BJ (cell line): ENCODE data around the gene GPHN. TPM values are rescaled to one million over a fixed set of nuclear protein-coding genes. Genes with fewer than 3 reads are reported as not detected.

Experiments used
- CTCF ChIA-PET: fragments of 350-600 bp; formaldehyde crosslinking; extraction: SDS; loops from one replicate; lab custom pipeline; 2021; ENCODE audit warnings: antibody characterized with exemption, inconsistent platforms; lab: Yijun Ruan, JAX
- POLR2A ChIA-PET: fragments of 300-600 bp; sonication (Branson Sonifier 250); formaldehyde crosslinking; extraction: SDS; loops from one replicate; lab custom pipeline; 2021; ENCODE audit warnings: antibody characterized with exemption; lab: Charles Lee
- DNase-seq: peaks from one replicate; pipeline ENCODE4 v3.0.0-alpha.2; 2011; ENCODE audit warnings: low read depth
- H3K27me3 ChIP-seq: 2 replicates; pipeline ENCODE4 v1.6.0; 2011; ENCODE audit warnings: low read length; ENCODE audit not compliant: control insufficient read depth, insufficient read depth
- H3K36me3 ChIP-seq: 2 replicates; pipeline ENCODE4 v1.5.1; 2011; ENCODE audit warnings: low read length; ENCODE audit not compliant: control insufficient read depth, insufficient read depth
- H3K4me3 ChIP-seq: 2 replicates; pipeline ENCODE4 v1.5.1; 2011; ENCODE audit warnings: low read depth, mild to moderate bottlenecking, control low read depth, low read length
- CTCF ChIP-seq: IDR thresholded peaks from 2 replicates; pipeline ENCODE4 v1.5.1; 2011; ENCODE audit warnings: low read depth, mild to moderate bottlenecking, control low read depth, inconsistent platforms, low read length, moderate library complexity; ENCODE audit not compliant: insufficient read depth
- polyA plus RNA-seq: library from polyadenylated mRNA; depleted of rRNA; stranded (reverse); fragments of >200 nt; gene quantifications from 2 replicates; pipeline ENCODE4 v1.2.3, GENCODE V29; 2011

Gene GPHN
- polyA plus RNA-seq, 1 experiment = 7.7 TPM

- DNase-seq = no peak
- no peaks in the 10 kb centered on the region for H3K27me3 ChIP-seq
- no peaks in the 10 kb centered on the region for H3K36me3 ChIP-seq
- POLR2A ChIA-PET = no interaction called here
- peak; percentile 70 for TF ChIP-seq CTCF
- H3K4me3 ChIP-seq = no peak overlapping the region
- CTCF ChIA-PET = interaction anchor here (0.6 to 1.6 kb wide), 8 partner anchors 9 to 387 kb away, joined by 3 to 11 read pairs (median 4); no protein-coding TSS in a partner anchor
These were observed 238.5 kb downstream of the GPHN start for GRCh38 chr14:66746316-66747006.

- ChIA-PET POLR2A (no interaction called here), CTCF (no interaction called here)
- Histone ChIP-seq H3K36me3 (no peaks in the 10 kb centered on the region), H3K27me3 (no peaks in the 10 kb centered on the region), H3K4me3 (no peak overlapping the region)
- no peak for DNase-seq
- TF ChIP-seq CTCF = no peak
These were observed 244.2 kb downstream of the GPHN start for GRCh38 chr14:66752109-66752508.

- CTCF ChIA-PET = interaction anchor here (1.4 kb wide), 1 partner anchor 12 kb away, joined by 4 read pairs; no protein-coding TSS in a partner anchor
- Histone ChIP-seq H3K36me3 (no peaks in the 10 kb centered on the region), H3K27me3 (no peaks in the 10 kb centered on the region), H3K4me3 (no peak overlapping the region)
- DNase-seq = no peak
- TF ChIP-seq CTCF = no peak
- POLR2A ChIA-PET = no interaction called here
These were observed 250.2 kb downstream of the GPHN start for GRCh38 chr14:66758031-66758613.

DNA sequence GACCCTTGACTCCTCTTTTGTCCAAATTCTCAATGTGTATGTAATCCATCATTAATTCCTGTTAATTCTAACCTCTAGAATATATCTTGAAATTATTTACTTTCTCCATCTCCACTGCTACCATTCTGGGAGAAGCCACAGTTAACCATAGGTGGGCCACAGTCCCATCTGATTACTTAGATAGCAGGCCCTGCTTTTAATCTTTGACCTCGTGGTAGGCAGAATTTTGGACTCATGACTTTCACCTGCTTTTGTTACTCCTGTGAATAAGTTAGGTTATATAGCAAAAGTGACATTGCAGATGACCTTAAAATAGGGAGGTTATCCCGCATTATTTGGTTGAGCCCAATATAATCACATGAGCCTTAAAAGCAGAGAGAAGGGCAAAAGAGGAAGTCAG lies 264.2 kb downstream of the GPHN start:
- H3K4me3 ChIP-seq = no peak overlapping the region
- no peak for DNase-seq
- H3K36me3 ChIP-seq = no peaks in the 10 kb centered on the region
- no peaks in the 10 kb centered on the region for H3K27me3 ChIP-seq
- ChIA-PET POLR2A (no interaction called here), CTCF (no interaction called here)
- TF ChIP-seq CTCF = no peak

GRCh38 chr14:66782853-66783252 lies 274.9 kb downstream of the GPHN start:
- POLR2A ChIA-PET = no interaction called here

More at GRCh38 chr14:66782853-66783252, 274.9 kb downstream of the GPHN start:
- no peak for TF ChIP-seq CTCF
- CTCF ChIA-PET = no interaction called here
- no peak for DNase-seq
- H3K36me3 ChIP-seq = no peaks in the 10 kb centered on the region
- H3K27me3 ChIP-seq = no peaks in the 10 kb centered on the region
- H3K4me3 ChIP-seq = no peak overlapping the region
